ENCODE data around the gene KRT33B. TPM values are rescaled to one million over a fixed set of nuclear protein-coding genes. Genes with fewer than 3 reads are reported as not detected.

KRT33B gene
- total RNA-seq, 4 donors from 2014 or later = not detected

GRCh38 chr17:41340494-41340893 is 29.1 kb downstream of the KRT33B start:
- WGBS, 2 donors (ENCODE audit: low coverage in 1 of 2) = 27 to 57% methylated on average over 1 to 3 of the region's 3 CpGs
- no peaks in the 10 kb centered on the region for H3K36me3 ChIP-seq
- H3K9me3 ChIP-seq = peaks cover 0 to 7% (median 0%) of the 10 kb centered on the region in 3 donors
- no peak for ATAC-seq
- TF ChIP-seq POLR2AphosphoS5 (IDR thresholded peaks at IDR 0.05) (no peak), POLR2A (IDR thresholded peaks at IDR 0.05) (no peak), CTCF (IDR thresholded peaks at IDR 0.05) (no peak), EP300 (IDR thresholded peaks at IDR 0.05) (no peak)
- no peak overlapping the region for H3K4me3 ChIP-seq
- no peaks in the 10 kb centered on the region for H3K4me1 ChIP-seq
- no peaks in the 10 kb centered on the region for H3K27me3 ChIP-seq
- H3K27ac ChIP-seq = no peak overlapping the region

- no peak for ATAC-seq
- WGBS, 2 donors (ENCODE audit: low coverage in 1 of 2) = 43 to 47% methylated on average over 1 to 2 of the region's 2 CpGs
- Histone ChIP-seq H3K9me3 (peaks cover 0 to 7% (median 0%) of the 10 kb centered on the region in 3 donors), H3K27ac (no peak overlapping the region), H3K4me3 (no peak overlapping the region), H3K27me3 (peaks cover 1% of the 10 kb centered on the region), H3K36me3 (no peaks in the 10 kb centered on the region), H3K4me1 (no peaks in the 10 kb centered on the region)
- TF ChIP-seq CTCF (IDR thresholded peaks at IDR 0.05) = no peak
- TF ChIP-seq EP300 (IDR thresholded peaks at IDR 0.05) = no peak
- TF ChIP-seq POLR2AphosphoS5 (IDR thresholded peaks at IDR 0.05) = no peak
- no peak for TF ChIP-seq POLR2A (IDR thresholded peaks at IDR 0.05)
Observed at GRCh38 chr17:41339571-41340172, 29.9 kb downstream of the KRT33B start.

GRCh38 chr17:41338961-41339485 is 30.6 kb downstream of the KRT33B start:
- Histone ChIP-seq H3K4me3 (no peak overlapping the region), H3K27me3 (peaks cover 4% of the 10 kb centered on the region), H3K4me1 (no peaks in the 10 kb centered on the region), H3K9me3 (peaks cover 0 to 7% (median 0%) of the 10 kb centered on the region in 3 donors), H3K27ac (no peak overlapping the region), H3K36me3 (no peaks in the 10 kb centered on the region)
- TF ChIP-seq POLR2A (IDR thresholded peaks at IDR 0.05) (no peak), CTCF (IDR thresholded peaks at IDR 0.05) (no peak), EP300 (IDR thresholded peaks at IDR 0.05) (no peak), POLR2AphosphoS5 (IDR thresholded peaks at IDR 0.05) (no peak)
- no peak for ATAC-seq
- 38 to 64% methylated on average over 5 of the region's 5 CpGs for WGBS, 2 donors (ENCODE audit: low coverage in 1 of 2)

- no peaks in the 10 kb centered on the region for H3K36me3 ChIP-seq
- no peaks in the 10 kb centered on the region for H3K9me3 ChIP-seq
- no peak overlapping the region for H3K27ac ChIP-seq
- no peak for TF ChIP-seq POLR2A (IDR thresholded peaks at IDR 0.05)
- TF ChIP-seq EP300 (IDR thresholded peaks at IDR 0.05) = no peak
- no peak for TF ChIP-seq POLR2AphosphoS5 (IDR thresholded peaks at IDR 0.05)
- TF ChIP-seq CTCF (IDR thresholded peaks at IDR 0.05) = no peak
- ATAC-seq = no peak
- no peak overlapping the region for H3K4me3 ChIP-seq
- WGBS, 2 donors (ENCODE audit: low coverage in 1 of 2) = 77 to 100% methylated on average over 1 of the region's 1 CpG
- H3K4me1 ChIP-seq = no peaks in the 10 kb centered on the region
- peaks cover 13% of the 10 kb centered on the region for H3K27me3 ChIP-seq
Observed at GRCh38 chr17:41335747-41336146, 33.9 kb downstream of the KRT33B start.
